Caco-2 (cell line): ENCODE data around the gene SCP2. TPM values are rescaled to one million over a fixed set of nuclear protein-coding genes. Genes with fewer than 3 reads are reported as not detected.

Experiments used
- BruUV-seq: library from RNA; stranded (reverse); fragments of 400-500 nt; replicated peaks from 2 replicates; lab custom pipeline; 2021; lab: Mats Ljungman, UMichigan
- CTCF ChIA-PET: fragments of 300-600 bp; sonication (Branson Sonifier 250); formaldehyde crosslinking; loops from one replicate; lab custom pipeline; 2022; ENCODE audit warnings: antibody characterized with exemption; lab: Charles Lee
- POLR2A ChIA-PET: fragments of 300-600 bp; sonication (Branson Sonifier 250); formaldehyde crosslinking; loops from one replicate; lab custom pipeline; 2022; ENCODE audit warnings: antibody characterized with exemption; lab: Charles Lee
- DNase-seq, 2 experiments: peaks; one replicate each; pipeline versions ENCODE4 v3.0.0 to v3.0.0-alpha.2; 2020 to 2022
- H3K27me3 ChIP-seq: replicated peaks from 2 replicates; pipeline ENCODE4 v1.6.0; 2011; ENCODE audit warnings: low read length; ENCODE audit not compliant: control insufficient read depth, insufficient read depth
- H3K36me3 ChIP-seq: 2 replicates; pipeline ENCODE4 v1.5.1; 2011; ENCODE audit warnings: low read length; ENCODE audit not compliant: control insufficient read depth, insufficient read depth
- H3K4me1 ChIP-seq: fragments of 250-450 bp; sonication (Bioruptor Pico); 2 replicates; pipeline ENCODE4 v1.5.1; 2020; ENCODE audit warnings: mild to moderate bottlenecking
- H3K4me3 ChIP-seq: 2 replicates; pipeline ENCODE4 v1.5.1; 2011; ENCODE audit warnings: low read depth, mild to moderate bottlenecking, control low read depth, low read length
- H3K9me3 ChIP-seq: fragments of 250-450 bp; sonication (Bioruptor Pico); 2 replicates; pipeline ENCODE4 v1.5.1; 2020; ENCODE audit warnings: mild to moderate bottlenecking, moderate library complexity
- H3K27ac Mint-ChIP-seq: one replicate; pipeline ENCODE4 v1.8.0; 2022; ENCODE audit warnings: mixed read lengths; ENCODE audit not compliant: unreplicated experiment
- H3K27me3 Mint-ChIP-seq: one replicate; pipeline ENCODE4 v1.8.0; 2022; ENCODE audit warnings: mixed read lengths; ENCODE audit not compliant: insufficient read depth, unreplicated experiment
- H3K36me3 Mint-ChIP-seq: one replicate; pipeline ENCODE4 v1.8.0; 2022; ENCODE audit warnings: mild to moderate bottlenecking, mixed read lengths; ENCODE audit not compliant: insufficient read depth, unreplicated experiment
- H3K4me1 Mint-ChIP-seq: one replicate; pipeline ENCODE4 v1.8.0; 2022; ENCODE audit warnings: low read depth, mixed read lengths; ENCODE audit not compliant: unreplicated experiment
- H3K4me3 Mint-ChIP-seq: one replicate; pipeline ENCODE4 v1.8.0; 2022; ENCODE audit warnings: mild to moderate bottlenecking, moderate library complexity, mixed read lengths; ENCODE audit not compliant: unreplicated experiment
- H3K9me3 Mint-ChIP-seq: one replicate; pipeline ENCODE4 v1.8.0; 2022; ENCODE audit warnings: mixed read lengths; ENCODE audit not compliant: unreplicated experiment
- intact Hi-C: fragments of 100-400 bp; cut with micrococcal nuclease; formaldehyde crosslinking; loops from one replicate; pipeline ENCODE4 v1.10.0; 2022; ENCODE audit not compliant: unreplicated experiment
- total RNA-seq: library from RNA; stranded (reverse); gene quantifications from 2 replicates; pipeline ENCODE4 v1.2.3, GENCODE V29; 2022
- TF ChIP-seq, protein P1 (sequence below), 2 experiments: fragments of 200-600 bp in 1 of 2; IDR thresholded peaks; 1 replicate in 1 of 2; 2 replicates in 1 of 2; pipeline versions ENCODE4 v1.5.1 to v1.8.0; 2011 to 2022; ENCODE audit warnings: antibody characterized with exemption in 1 of 2, control low read depth in 1 of 2, inconsistent platforms in 1 of 2, low read depth in 1 of 2, low read length in 1 of 2, mild to moderate bottlenecking in 1 of 2, moderate library complexity in 1 of 2; ENCODE audit not compliant: insufficient read depth in 1 of 2, severe bottlenecking in 1 of 2, unreplicated experiment in 1 of 2

Gene SCP2
- total RNA-seq, 1 experiment from 2014 or later, result 67.0 TPM

- intact Hi-C loops, result no loop called here
- no peaks in the 10 kb centered on the region for H3K27me3 ChIP-seq
- TF ChIP-seq, protein P1, sequence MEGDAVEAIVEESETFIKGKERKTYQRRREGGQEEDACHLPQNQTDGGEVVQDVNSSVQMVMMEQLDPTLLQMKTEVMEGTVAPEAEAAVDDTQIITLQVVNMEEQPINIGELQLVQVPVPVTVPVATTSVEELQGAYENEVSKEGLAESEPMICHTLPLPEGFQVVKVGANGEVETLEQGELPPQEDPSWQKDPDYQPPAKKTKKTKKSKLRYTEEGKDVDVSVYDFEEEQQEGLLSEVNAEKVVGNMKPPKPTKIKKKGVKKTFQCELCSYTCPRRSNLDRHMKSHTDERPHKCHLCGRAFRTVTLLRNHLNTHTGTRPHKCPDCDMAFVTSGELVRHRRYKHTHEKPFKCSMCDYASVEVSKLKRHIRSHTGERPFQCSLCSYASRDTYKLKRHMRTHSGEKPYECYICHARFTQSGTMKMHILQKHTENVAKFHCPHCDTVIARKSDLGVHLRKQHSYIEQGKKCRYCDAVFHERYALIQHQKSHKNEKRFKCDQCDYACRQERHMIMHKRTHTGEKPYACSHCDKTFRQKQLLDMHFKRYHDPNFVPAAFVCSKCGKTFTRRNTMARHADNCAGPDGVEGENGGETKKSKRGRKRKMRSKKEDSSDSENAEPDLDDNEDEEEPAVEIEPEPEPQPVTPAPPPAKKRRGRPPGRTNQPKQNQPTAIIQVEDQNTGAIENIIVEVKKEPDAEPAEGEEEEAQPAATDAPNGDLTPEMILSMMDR (IDR thresholded peaks at IDR 0.05; ENCODE audit: insufficient read depth in 1 of 2, low read depth in 1 of 2, low read length in 1 of 2, severe bottlenecking in 1 of 2, unreplicated experiment in 1 of 2), result no peak
- H3K4me3 ChIP-seq, result no peak overlapping the region
- no peak overlapping the region for H3K4me3 Mint-ChIP-seq
- H3K27ac Mint-ChIP-seq, result no peak overlapping the region
- H3K27me3 Mint-ChIP-seq, result no peaks in the 10 kb centered on the region
- DNase-seq, result no peak
- no peaks in the 10 kb centered on the region for H3K36me3 ChIP-seq
- H3K4me1 Mint-ChIP-seq, result peaks cover 3% of the 10 kb centered on the region
- no TSS peak for BruUV-seq
- H3K9me3 Mint-ChIP-seq, result no peaks in the 10 kb centered on the region
- POLR2A ChIA-PET, result no interaction called here
- CTCF ChIA-PET, result no interaction called here
- no peaks in the 10 kb centered on the region for H3K36me3 Mint-ChIP-seq
- H3K9me3 ChIP-seq, result no peaks in the 10 kb centered on the region
- H3K4me1 ChIP-seq, result peaks cover 20% of the 10 kb centered on the region
Observed at GRCh38 chr1:53088616-53089300, 161.7 kb downstream of the SCP2 start.

DNA sequence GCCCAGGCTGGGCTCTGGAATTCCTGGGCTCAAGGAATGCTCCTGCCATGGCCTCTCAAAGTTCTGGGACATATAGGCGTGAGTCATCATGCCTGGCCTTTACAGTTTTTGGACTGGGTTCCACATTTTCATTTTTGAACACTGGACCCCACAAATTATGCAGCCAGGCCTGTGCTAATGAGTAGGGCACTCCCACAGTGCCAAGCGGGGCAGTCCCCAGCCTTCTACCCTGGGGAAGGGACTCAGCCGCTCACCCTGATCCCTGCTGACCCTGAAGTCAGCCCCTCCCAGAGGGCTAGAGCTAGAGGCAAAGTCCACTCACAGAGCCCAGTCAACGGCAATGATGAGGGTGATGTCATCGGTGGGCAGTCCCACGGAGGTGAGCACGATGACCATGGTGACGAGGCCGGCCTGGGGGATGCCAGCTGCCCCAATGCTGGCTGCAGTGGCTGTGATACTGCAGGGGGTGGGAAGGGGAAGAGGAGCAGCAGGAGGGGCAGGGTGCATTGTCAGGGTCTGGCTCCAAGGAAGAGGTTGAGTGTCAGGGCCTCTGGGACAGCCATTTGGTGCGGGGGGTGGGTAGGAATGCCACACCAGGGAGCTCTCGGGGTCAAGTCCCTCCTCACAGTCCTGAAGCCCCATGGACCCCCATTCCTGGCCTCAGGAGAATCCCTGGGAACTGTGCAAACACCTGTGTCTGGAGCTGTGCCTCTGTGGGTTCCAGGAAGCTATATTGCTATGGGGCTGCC, 162.6 kb downstream of the SCP2 start:
- intact Hi-C loops, result no loop called here
- POLR2A ChIA-PET, result no interaction called here
- H3K4me1 Mint-ChIP-seq, result peaks cover 6% of the 10 kb centered on the region

More for the DNA sequence above, 162.6 kb downstream of the SCP2 start:
- TF ChIP-seq, protein P1 (IDR thresholded peaks at IDR 0.05; ENCODE audit: insufficient read depth in 1 of 2, low read depth in 1 of 2, low read length in 1 of 2, severe bottlenecking in 1 of 2, unreplicated experiment in 1 of 2), result no peak
- Histone ChIP-seq H3K9me3 (no peaks in the 10 kb centered on the region), H3K36me3 (no peaks in the 10 kb centered on the region), H3K4me3 (no peak overlapping the region), H3K4me1 (peaks cover 20% of the 10 kb centered on the region), H3K27me3 (no peaks in the 10 kb centered on the region)
- CTCF ChIA-PET, result no interaction called here
- DNase-seq, result peak; percentile 60 to 82
- no TSS peak for BruUV-seq
- Mint-ChIP-seq H3K9me3 (no peaks in the 10 kb centered on the region), H3K27me3 (no peaks in the 10 kb centered on the region), H3K36me3 (no peaks in the 10 kb centered on the region), H3K27ac (peak overlapping the region; percentile 76), H3K4me3 (no peak overlapping the region)
